Measurements from ENCODE around the gene RAD21L1.

RAD21L1 gene

GRCh38 chr20:1274485-1275311 is 48.9 kb downstream of the RAD21L1 start:
- DNase-seq, result peak; percentile 44

DNA sequence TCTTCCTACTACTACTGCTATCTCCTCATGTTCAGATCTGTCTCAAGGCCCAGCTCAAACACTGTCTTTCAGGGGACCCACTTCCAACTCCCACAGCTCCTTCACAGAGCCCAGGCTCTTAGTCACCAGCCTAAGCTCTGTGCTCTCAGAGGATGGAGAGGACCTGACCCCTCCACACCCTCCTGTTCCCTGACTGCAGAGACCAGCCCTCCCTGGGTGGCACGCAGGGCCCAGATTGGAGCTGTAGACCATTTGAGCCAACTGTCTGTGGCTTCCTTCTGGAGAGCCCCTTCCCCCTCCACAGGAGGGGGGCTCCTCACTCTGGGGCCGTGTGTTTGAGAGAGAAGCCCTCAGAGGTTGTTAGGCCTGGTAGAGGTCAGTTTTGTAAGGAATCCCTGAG is 50.1 kb downstream of the RAD21L1 start:
- no peak for DNase-seq

DNA sequence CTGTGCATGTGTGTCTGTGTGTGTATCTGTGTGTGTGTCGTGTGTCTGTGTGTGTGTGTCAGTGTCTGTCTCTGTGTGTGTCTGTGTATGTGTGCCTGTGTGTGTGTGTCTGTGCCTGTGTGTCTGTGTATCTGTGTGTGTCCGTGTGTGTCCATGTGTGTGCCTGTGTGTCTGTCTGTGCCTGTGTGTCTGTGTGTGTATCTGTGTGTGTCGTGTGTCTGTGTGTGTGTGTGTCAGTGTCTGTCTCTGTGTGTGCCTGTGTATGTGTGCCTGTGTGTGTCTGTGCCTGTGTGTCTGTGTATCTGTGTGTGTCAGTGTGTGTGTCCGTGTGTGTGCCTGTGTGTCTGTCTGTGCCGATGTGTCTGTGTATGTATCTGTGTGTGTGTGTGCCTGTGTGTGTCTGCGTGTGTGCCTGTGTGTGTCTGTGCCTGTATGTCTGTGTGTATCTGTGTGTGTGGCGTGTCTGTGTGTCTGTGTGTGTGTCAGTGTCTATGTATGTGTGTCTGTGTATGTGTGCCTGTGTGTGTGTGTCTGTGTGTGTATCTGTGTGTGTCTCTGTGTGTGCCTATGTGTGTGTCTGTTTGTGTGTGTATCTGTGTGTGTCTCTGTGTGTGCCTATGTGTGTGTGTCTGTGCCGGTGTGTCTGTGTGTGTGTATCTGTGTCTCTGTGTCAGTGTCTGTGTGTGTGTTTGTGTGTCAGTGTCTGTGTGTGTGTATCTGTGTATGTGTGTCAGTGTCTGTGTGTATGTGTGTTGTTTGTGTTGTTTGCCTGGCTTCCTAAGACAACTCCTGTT is 51.9 kb downstream of the RAD21L1 start:
- no peak for DNase-seq

GRCh38 chr20:1278993-1279392 is 53.1 kb downstream of the RAD21L1 start:
- DNase-seq, result no peak

DNA sequence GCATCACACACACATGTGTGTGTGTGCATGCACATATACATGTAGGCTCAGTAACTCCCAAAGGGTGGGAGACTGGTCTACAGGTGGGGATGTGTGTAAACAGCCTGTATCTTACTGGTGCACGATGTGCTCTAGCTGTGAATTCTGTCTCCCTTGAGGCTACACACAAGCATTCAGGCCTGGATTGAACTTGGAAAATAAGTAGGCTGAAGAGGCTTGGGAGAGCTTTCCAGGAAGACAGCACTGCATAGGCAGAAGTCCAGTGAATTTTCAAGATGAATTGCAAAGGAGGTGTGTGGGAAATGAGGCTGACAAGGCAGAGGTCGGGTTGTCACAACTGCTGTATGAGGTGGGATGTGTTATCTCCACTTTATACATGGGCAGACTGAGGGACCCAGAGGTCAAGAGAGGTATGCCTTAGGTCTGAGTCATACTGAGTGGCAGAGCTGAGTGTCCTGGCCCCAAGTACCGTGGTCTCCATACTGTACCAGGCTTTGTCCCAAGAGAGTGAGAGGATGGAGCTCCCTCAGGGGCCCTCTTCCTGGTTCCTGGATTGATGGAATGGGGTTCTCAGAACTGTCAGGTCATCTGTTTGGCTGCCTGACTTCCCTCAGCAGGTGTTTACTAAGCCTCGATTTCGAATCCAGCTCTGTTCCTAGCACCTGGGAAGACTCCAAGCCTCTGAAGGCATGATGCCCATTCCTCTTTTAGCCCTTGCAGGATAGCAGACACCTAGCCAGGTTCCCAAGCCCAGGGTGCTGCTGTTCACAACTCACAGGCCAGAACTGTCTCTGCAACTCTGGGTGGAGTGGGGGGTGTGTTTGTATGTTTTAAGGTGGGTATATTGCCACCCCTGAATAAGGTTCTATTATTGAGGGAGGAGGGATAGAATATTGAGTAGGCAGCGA is 54.6 kb downstream of the RAD21L1 start:
- DNase-seq, result no peak

DNA sequence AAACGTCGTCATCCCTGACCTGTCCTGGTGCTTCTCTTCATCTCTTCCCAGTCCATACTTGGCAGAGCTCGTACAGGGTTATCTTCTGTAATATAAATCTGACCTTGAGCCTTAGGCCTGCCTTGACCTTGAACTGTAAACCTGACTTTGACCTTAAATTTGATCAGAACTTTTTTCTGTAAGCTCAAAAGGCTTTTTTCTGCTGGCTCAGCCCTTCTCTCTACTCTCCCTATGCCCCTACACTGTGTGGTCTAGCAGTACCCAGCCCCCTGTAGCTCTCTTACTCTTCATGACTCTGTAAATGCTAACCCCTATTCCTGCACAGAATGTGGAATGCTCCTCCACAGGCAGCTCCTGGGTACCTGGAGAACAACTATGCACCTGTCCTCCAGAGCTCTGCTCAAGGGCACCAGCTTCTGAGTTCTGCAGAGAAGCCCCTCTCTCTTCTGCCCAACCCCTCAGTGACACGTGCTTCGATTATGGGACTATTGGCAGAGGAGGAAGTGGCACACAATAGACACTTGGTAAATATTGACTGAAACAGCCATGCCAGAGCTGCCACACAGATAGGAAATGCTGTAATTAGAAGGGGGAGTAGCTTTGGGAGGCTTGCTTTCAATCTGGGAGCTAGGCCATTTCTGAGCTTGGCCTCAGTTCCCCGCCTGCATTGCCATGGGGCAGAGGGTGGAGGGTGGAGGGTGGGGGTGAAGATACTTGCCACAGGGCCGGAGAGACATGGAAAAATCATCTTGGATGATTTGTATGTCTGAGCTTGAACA is 55.6 kb downstream of the RAD21L1 start:
- DNase-seq, result peak; percentile 81

DNA sequence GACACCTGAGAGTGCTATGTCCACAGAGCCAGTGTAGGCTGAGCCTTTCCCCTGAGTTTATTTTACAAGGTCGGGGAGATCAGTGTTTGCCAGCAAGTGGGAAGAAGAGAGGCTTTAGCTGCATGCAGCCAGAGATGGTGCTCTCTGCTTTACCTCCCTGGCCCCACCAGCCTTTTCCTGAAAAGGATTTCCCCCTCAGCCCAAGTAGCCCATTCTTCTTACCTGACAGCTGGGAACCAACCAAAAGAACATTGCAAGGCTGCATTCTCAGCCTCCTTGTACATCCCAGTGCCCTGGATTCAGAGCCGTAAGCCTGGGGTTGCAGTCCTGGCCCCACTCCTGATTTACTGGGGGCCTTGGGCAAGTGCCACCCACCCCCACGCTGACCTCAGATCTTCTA is 57.1 kb downstream of the RAD21L1 start:
- DNase-seq, result no peak

DNA sequence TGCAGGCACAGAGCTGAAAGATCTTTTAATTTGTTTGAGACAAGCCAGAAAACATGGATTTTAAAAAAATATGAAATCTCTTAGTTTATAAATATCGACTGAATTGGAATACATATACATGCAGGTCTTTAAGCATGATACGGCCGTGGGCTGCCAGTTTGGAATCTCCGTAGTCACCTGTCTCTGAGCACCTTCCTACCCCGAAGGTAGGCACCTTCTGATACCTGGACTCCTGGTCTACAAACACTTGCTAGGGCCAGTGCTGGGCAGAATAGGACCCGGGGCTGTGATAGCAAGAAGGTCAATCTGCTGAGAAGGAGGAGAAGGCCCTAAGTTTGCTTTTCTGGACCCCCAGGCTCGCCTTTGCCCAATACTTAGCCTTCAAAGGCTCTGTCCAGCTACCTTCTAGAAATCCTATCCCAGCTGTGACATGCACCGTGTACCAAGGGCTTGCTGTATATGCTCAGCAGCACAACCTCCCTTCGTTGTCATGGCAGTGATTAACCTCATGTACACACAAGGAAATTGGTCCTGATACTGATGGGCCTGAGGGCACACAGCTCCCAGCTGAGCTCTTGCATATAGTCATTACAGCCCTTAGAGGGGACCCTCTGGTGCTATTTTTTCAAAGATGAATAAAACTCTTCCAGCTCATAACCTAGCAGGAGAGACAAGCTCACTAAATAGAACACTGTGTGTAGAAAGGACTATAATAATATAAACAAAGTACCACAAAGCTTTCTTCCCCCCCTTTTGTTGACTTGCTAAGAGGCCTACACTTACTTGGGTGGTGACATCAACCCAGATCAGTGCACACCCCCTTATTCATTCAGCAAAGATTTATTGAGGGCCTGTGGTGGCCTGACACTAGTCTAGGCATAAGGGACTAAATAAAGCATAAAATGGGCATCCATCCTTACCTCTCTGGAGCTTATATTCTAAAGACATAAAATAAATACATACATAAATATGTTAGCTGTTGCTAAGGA is 58.0 kb downstream of the RAD21L1 start:
- no peak for DNase-seq

- no peak for DNase-seq
Observed at GRCh38 chr20:1286267-1287024, 60.6 kb downstream of the RAD21L1 start.

DNA sequence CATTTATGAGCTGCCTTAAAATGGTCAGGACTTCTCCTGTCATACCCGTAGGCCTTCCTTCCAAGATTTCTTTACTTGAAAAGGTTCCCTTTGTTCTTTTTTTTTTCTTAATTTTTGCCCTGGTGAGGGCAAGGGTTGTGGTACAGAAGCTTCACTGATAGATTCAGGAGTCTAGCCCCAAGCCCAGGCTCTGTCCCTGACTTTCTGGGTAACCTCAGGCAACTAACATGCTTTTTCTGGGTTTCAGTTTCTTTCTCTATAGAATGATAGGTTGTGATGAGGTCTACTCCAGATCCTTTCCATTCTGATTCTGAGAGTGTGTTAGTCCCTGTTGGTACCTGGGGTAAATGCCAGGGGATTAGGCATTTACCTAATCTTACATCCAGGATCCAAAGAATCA is 61.5 kb downstream of the RAD21L1 start:
- DNase-seq, result no peak

- no peak for DNase-seq
Observed at GRCh38 chr20:1287787-1288569, 62.1 kb downstream of the RAD21L1 start.

DNA sequence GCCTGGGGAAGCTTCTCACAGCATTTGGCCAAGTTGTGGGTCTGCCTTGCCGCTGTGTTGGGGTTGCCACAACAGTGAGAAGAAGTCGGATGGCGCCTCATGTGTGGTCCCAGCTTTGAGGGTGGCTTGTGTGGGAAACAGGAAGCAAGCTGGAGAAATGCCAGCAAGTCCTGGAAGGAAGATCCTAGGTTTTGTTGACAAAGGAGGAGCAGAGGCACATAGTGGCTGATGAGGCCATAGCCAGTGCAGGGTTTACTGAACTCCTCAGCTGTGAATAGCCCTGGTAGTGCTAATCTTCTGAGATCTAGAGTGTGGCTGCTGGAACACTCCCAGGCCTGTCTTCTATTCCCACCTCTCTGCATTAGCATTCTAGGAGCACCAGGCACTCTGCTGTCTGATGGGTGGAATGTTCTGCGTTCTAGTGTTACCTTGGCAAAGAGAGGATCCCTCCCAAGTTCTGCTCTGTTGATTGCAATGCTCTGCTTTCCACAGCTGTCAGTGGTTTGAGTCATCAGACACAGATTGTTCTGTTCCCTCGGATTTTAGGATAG is 65.4 kb downstream of the RAD21L1 start:
- no peak for DNase-seq

- no peak for DNase-seq
Observed at GRCh38 chr20:1292620-1293019, 66.8 kb downstream of the RAD21L1 start.

DNA sequence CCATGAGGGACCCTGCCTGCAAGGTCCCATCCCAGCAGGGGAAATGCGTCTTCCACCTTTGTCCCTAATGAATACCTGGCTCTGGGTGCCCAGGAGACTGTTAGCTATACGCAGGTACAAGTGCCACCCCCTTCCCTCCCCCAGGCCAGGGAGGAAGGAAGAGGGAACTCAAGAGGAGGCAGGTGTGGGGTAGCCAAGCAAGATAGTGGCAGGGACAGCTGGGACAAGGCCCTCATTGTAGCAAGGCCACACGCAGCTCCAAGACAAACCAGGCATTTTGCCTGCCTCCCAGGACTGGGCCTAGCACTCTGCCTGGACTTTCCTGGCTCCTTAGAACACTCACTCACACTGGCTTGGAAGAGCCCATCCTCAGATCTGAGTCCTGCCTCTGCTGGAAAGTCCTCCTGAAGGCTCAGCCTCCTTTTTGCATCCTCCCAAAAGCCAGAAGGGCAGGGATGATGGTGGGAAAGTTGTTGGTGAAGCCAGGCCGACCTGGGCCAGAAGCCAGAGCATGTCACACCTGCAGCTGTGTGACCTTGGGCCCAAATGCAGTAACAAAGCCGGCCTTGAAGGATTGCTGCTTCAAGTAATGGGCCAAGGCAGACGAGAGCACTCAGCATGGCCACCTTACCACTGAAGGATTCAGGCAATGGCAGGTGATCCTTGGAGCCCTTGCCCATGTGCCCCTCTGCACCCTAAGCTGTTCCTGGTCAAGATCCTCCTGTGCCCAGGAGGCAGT is 68.0 kb downstream of the RAD21L1 start:
- no peak for DNase-seq

DNA sequence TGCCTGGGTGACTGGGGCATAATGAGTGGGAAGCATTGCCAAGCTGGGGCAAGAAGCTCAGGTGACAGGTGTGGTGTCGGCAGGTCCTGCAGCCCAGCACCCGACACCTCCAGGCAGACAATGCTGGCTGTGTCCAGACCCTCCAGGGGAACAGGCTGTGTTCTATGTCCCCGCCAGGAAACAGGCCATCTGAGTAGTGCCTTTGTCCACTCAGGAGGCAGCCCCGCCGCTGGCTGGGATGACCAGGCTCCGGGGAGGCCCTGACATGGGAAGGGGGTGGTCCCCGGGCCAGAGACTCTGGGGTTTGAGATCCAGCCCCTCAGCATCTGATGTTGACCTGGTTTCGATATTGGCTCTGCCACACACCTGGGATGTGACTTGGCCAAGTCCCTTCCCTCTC is 68.7 kb downstream of the RAD21L1 start:
- DNase-seq, result no peak

GRCh38 chr20:1295276-1295930 is 69.6 kb downstream of the RAD21L1 start:
- DNase-seq, result no peak

- no peak for DNase-seq
Observed at GRCh38 chr20:1296117-1296610, 70.3 kb downstream of the RAD21L1 start.

GRCh38 chr20:1296922-1297321 is 71.1 kb downstream of the RAD21L1 start:
- DNase-seq, result no peak

All from NCI-H748 treated with DMSO at 0.1 percent for 48 hours (cell line).